HepG2 (cell line): Measurements from ENCODE around the gene GGA3. TPM values are rescaled to one million over a fixed set of nuclear protein-coding genes. Genes with fewer than 3 reads are reported as not detected.
A peak's percentile ranks its signal among the peaks of the same experiment; 100 is the strongest.

Experiments
- BCLAF1 ChIP-seq: fragments of 450-650 bp; IDR thresholded peaks from 2 replicates; pipeline ENCODE4 v1.6.1; 2017; ENCODE audit warnings: mild to moderate bottlenecking
- CREB3 ChIP-seq: sonication (generic); formaldehyde crosslinking; IDR thresholded peaks from 2 replicates; pipeline ENCODE4 v1.5.0; 2020; ENCODE audit warnings: missing genetic modification reagents
- CSRNP1 ChIP-seq: sonication (generic); formaldehyde crosslinking; IDR thresholded peaks from 2 replicates; pipeline ENCODE4 v1.8.1; 2023; ENCODE audit warnings: mild to moderate bottlenecking, missing genetic modification reagents
- HMGXB4 ChIP-seq, 2 experiments: sonication (generic) in 1 of 2; formaldehyde crosslinking in 1 of 2; IDR thresholded peaks; 2 replicates each; pipeline versions ENCODE4 v1.4.0 to v1.6.1; 2018 to 2020; ENCODE audit warnings: missing genetic modification reagents in 2 of 2, borderline replicate concordance in 1 of 2, low read depth in 1 of 2, mild to moderate bottlenecking in 1 of 2, missing biosample characterization in 1 of 2
- KDM2A ChIP-seq: sonication (generic); formaldehyde crosslinking; IDR thresholded peaks from 2 replicates; pipeline ENCODE4 v1.4.0; 2020; ENCODE audit warnings: low read depth, missing genetic modification reagents, borderline replicate concordance
- NFYC ChIP-seq: IDR thresholded peaks from 2 replicates; pipeline ENCODE4 v1.6.1; 2016; ENCODE audit warnings: missing genetic modification reagents, missing compliant biosample characterization
- RFX1 ChIP-seq: fragments of 450-650 bp; IDR thresholded peaks from 2 replicates; pipeline ENCODE4 v1.6.1; 2017
- SIX1 ChIP-seq: sonication (generic); formaldehyde crosslinking; IDR thresholded peaks from 2 replicates; pipeline ENCODE4 v1.4.0; 2020; ENCODE audit warnings: missing genetic modification reagents, borderline replicate concordance
- SOX5 ChIP-seq: IDR thresholded peaks from 2 replicates; pipeline ENCODE4 v1.6.1; 2016; ENCODE audit warnings: borderline replicate concordance
- TEAD3 ChIP-seq: optimal IDR thresholded peaks from 2 replicates; pipeline ENCODE3; 2016; ENCODE audit warnings: borderline replicate concordance
- THYN1 ChIP-seq: sonication (generic); formaldehyde crosslinking; IDR thresholded peaks from 2 replicates; pipeline ENCODE4 v1.8.1; 2023; ENCODE audit warnings: low read depth, mild to moderate bottlenecking, moderate library complexity, missing genetic modification reagents, borderline replicate concordance
- ZBTB39 ChIP-seq: sonication (generic); formaldehyde crosslinking; IDR thresholded peaks from 2 replicates; pipeline ENCODE4 v1.5.0; 2020; ENCODE audit warnings: missing genetic modification reagents
- ZNF546 ChIP-seq: sonication (generic); formaldehyde crosslinking; conservative IDR thresholded peaks from 2 replicates; pipeline ENCODE4 v1.8.1; 2023; ENCODE audit warnings: mild to moderate bottlenecking, missing genetic modification reagents
- ZNF768 ChIP-seq: sonication (generic); formaldehyde crosslinking; IDR thresholded peaks from 2 replicates; pipeline ENCODE4 v1.4.0; 2020; ENCODE audit warnings: missing genetic modification reagents
- polyA plus RNA-seq, 8 experiments: library from polyadenylated mRNA; depleted of rRNA in 3 of 8; stranded (reverse) in 7 of 8; unstranded in 1 of 8; fragments of >200 nt; fragmentation: Illumina TruSeq in 4 of 8; extraction: Trizol in 4 of 8; gene quantifications; 2 replicates each; pipeline versions ENCODE4 v1.2.1 to v1.2.3, GENCODE V29; 2011 to 2016; ENCODE audit warnings: low read depth in 4 of 8, missing spikeins in 1 of 8, mixed read lengths in 1 of 8; ENCODE audit not compliant: insufficient read depth in 1 of 8
- total RNA-seq, 5 experiments: library from RNA; depleted of rRNA; stranded (reverse); fragments of >200 nt; fragmentation: Illumina TruSeq; extraction: Trizol; gene quantifications; 2 replicates each; pipeline ENCODE4 v1.2.3, GENCODE V29; 2016; ENCODE audit warnings: low read depth in 1 of 5

The GGA3 gene
- total and polyA plus RNA-seq, 2 of the 13 experiments (the other 11 are each of a cell fraction or from before 2014, with no cell fraction given): 28.4 to 43.7 TPM

- no peak for TF ChIP-seq BCLAF1
- peak; percentile 82; the same call in 1 of the 2 replicates for TF ChIP-seq ZNF546 (CRISPR knock-in tag)
- no peak for TF ChIP-seq NFYC
- TF ChIP-seq CREB3 (CRISPR knock-in tag): 0 out of 2 replicates have a peak, but pooled peaks have one; percentile 14
- TF ChIP-seq SIX1: 0 out of 2 replicates have a peak, but pooled peaks have one; percentile 27
- TF ChIP-seq RFX1: no peak
- peak; percentile 10; the same call in 1 of the 2 replicates for TF ChIP-seq CSRNP1 (CRISPR knock-in tag)
- TF ChIP-seq SOX5 (CRISPR knock-in tag): peak; percentile 79
- peak; percentile 67 to 87; a peak in 3 of 4 replicates for TF ChIP-seq HMGXB4 (CRISPR knock-in tag; IDR thresholded peaks at IDR 0.05; ENCODE audit: borderline replicate concordance in 1 of 2, low read depth in 1 of 2)
- TF ChIP-seq TEAD3 (CRISPR knock-in tag): no peak
- TF ChIP-seq ZNF768 (CRISPR knock-in tag): peak; percentile 74
- peak; percentile 41; the same call in 1 of the 2 replicates for TF ChIP-seq KDM2A (CRISPR knock-in tag)
- 0 out of 2 replicates have a peak, but pooled peaks have one; percentile 12 for TF ChIP-seq ZBTB39 (CRISPR knock-in tag)
- TF ChIP-seq THYN1 (CRISPR knock-in tag): 0 out of 2 replicates have a peak, but pooled peaks have one; percentile 51
Observed at GRCh38 chr17:75308732-75309629, 47.6 kb upstream of the GGA3 start (continued).
